ENCODE data around the gene PEAR1.

The PEAR1 gene

GRCh38 chr1:156901966-156902915 lies 8.7 kb downstream of the PEAR1 start:
- peak; percentile 58 for DNase-seq

GRCh38 chr1:156903328-156904091 lies 10.0 kb downstream of the PEAR1 start:
- no peak for DNase-seq

GRCh38 chr1:156904187-156904959 lies 10.9 kb downstream of the PEAR1 start:
- peak; percentile 43 for DNase-seq

- no peak for DNase-seq
Observed at GRCh38 chr1:156905176-156905575, 11.7 kb downstream of the PEAR1 start.

GRCh38 chr1:156905651-156906050 lies 12.1 kb downstream of the PEAR1 start:
- no peak for DNase-seq

GRCh38 chr1:156906206-156906906 lies 12.8 kb downstream of the PEAR1 start:
- no peak for DNase-seq

- no peak for DNase-seq
Observed at GRCh38 chr1:156908541-156908940, 15.0 kb downstream of the PEAR1 start.

- no peak for DNase-seq
Observed at GRCh38 chr1:156908955-156909354, 15.4 kb downstream of the PEAR1 start.

GRCh38 chr1:156909671-156910070 lies 16.2 kb downstream of the PEAR1 start:
- no peak for DNase-seq

- peak; percentile 41 for DNase-seq
Observed at GRCh38 chr1:156910309-156910782, 16.8 kb downstream of the PEAR1 start.

- no peak for DNase-seq
Observed at GRCh38 chr1:156911577-156912298, 18.2 kb downstream of the PEAR1 start.

GRCh38 chr1:156912310-156912709 lies 18.8 kb downstream of the PEAR1 start:
- no peak for DNase-seq

- no peak for DNase-seq
Observed at GRCh38 chr1:156912861-156913808, 19.6 kb downstream of the PEAR1 start.

GRCh38 chr1:156913809-156914387 lies 20.4 kb downstream of the PEAR1 start:
- DNase-seq: no peak

- no peak for DNase-seq
Observed at GRCh38 chr1:156914440-156914856, 20.9 kb downstream of the PEAR1 start.

GRCh38 chr1:156920233-156921052 lies 26.9 kb downstream of the PEAR1 start, which contains the start of gene LRRC71:
Gene LRRC71, plus strand, starts transcription at chr1:156920632. Its CDS starts 172 bp downstream, at chr1:156920804.
- DNase-seq: peak; percentile 85

GRCh38 chr1:156921053-156921529 lies 27.6 kb downstream of the PEAR1 start:
- no peak for DNase-seq

- DNase-seq: no peak
Observed at GRCh38 chr1:156922986-156923669, 29.6 kb downstream of the PEAR1 start.

All from right hindlimb (tissue), 1 donor.